HCT116 (cell line): ENCODE results near the gene SUPT6H. TPM values are rescaled to one million over a fixed set of nuclear protein-coding genes. Genes with fewer than 3 reads are reported as not detected.

ENCODE experiments used
- ATAC-seq: fragments of 200-7000 bp; cut with Tn5 transposase; 2 replicates; pipeline ENCODE4 v1.9.1; 2020; ENCODE audit warnings: mild to moderate bottlenecking, moderate library complexity
- BruUV-seq: library from RNA; stranded (reverse); fragments of 400-500 nt; replicated peaks from 2 replicates; lab custom pipeline; 2021; lab: Mats Ljungman, UMichigan
- CTCF ChIA-PET: fragments of 300-600 bp; sonication (Branson Sonifier 250); formaldehyde crosslinking; loops from one replicate; lab custom pipeline; 2021; ENCODE audit warnings: antibody characterized with exemption; lab: Charles Lee
- POLR2A ChIA-PET: fragments of 300-600, 350-600 bp; sonication (Branson Sonifier 250); formaldehyde crosslinking; loops from one replicate; lab custom pipeline; 2021; ENCODE audit warnings: antibody characterized with exemption; lab: Charles Lee
- RAD21 ChIA-PET, 2 experiments: fragments of 300-600 bp; sonication (Branson Sonifier 250); formaldehyde crosslinking; loops; one replicate each; lab custom pipeline; 2023; ENCODE audit warnings: low total read pairs in 2 of 2; ENCODE audit not compliant: uncharacterized antibody in 2 of 2, unreplicated experiment in 2 of 2, low non-redundant PET in 1 of 2; lab: Charles Lee
- DNase-seq: peaks from one replicate; pipeline ENCODE4 v3.0.0-alpha.2; 2010; ENCODE audit warnings: low read depth, low spot score
- H2AFZ ChIP-seq: fragments of 200-600 bp; shearing (Covaris generic), sonication (generic); 2 replicates; pipeline ENCODE4 v1.6.1; 2017; ENCODE audit warnings: low read depth, mixed run types, mixed read lengths, antibody characterized with exemption, low read length; ENCODE audit not compliant: poor library complexity, severe bottlenecking
- H3K27ac ChIP-seq: 2 replicates; pipeline ENCODE4 v1.5.1; 2012; ENCODE audit warnings: low read depth, low read length
- H3K27me3 ChIP-seq: fragments of 200-600 bp; sonication (generic); 2 replicates; pipeline ENCODE4 v1.6.1; 2016; ENCODE audit warnings: mixed run types, low read length, mixed read lengths; ENCODE audit not compliant: insufficient read depth
- H3K36me3 ChIP-seq, 2 experiments: fragments of 200-500 bp in 1 of 2; fragments of 200-600 bp in 1 of 2; sonication (Bioruptor generic) in 1 of 2; sonication (generic) in 1 of 2; 2 replicates each; pipeline versions ENCODE4 v1.5.1 to v1.6.1; 2014 to 2016; ENCODE audit warnings: low read length in 2 of 2, inconsistent platforms in 1 of 2, mixed read lengths in 1 of 2, mixed run types in 1 of 2; ENCODE audit not compliant: insufficient read depth in 2 of 2, control insufficient read depth in 1 of 2
- H3K4me1 ChIP-seq, 2 experiments: fragments of 200-600 bp in 1 of 2; sonication (generic) in 1 of 2; 2 replicates each; pipeline versions ENCODE4 v1.5.1 to v1.6.1; 2012 to 2017; ENCODE audit warnings: low read length in 2 of 2, inconsistent platforms in 1 of 2, mild to moderate bottlenecking in 1 of 2, mixed read lengths in 1 of 2, mixed run types in 1 of 2, moderate library complexity in 1 of 2; ENCODE audit not compliant: insufficient read depth in 2 of 2, control insufficient read depth in 1 of 2
- H3K4me2 ChIP-seq: fragments of 200-600 bp; sonication (generic); 2 replicates; pipeline ENCODE4 v1.6.1; 2017; ENCODE audit warnings: mixed run types, low read length, mixed read lengths
- H3K4me3 ChIP-seq, 2 experiments: fragments of 200-600 bp in 1 of 2; sonication (generic) in 1 of 2; replicated peaks in 1 of 2; 2 replicates each; pipeline ENCODE4 v1.5.1; 2011 to 2016; ENCODE audit warnings: low read length in 2 of 2, control low read depth in 1 of 2, low read depth in 1 of 2, mild to moderate bottlenecking in 1 of 2, mixed read lengths in 1 of 2, mixed run types in 1 of 2
- H3K79me2 ChIP-seq: fragments of 200-600 bp; sonication (generic); 2 replicates; pipeline ENCODE4 v1.6.1; 2017; ENCODE audit warnings: mild to moderate bottlenecking, mixed run types, low read length, moderate library complexity, mixed read lengths; ENCODE audit not compliant: insufficient read depth
- H3K9ac ChIP-seq: fragments of 200-600 bp; sonication (generic); 2 replicates; pipeline ENCODE4 v1.6.1; 2016; ENCODE audit warnings: low read length, mixed read lengths
- H3K9me2 ChIP-seq: fragments of 200-600 bp; sonication (generic), shearing (Covaris generic); 2 replicates; pipeline ENCODE4 v1.6.1; 2017; ENCODE audit warnings: mixed run types, mild to moderate bottlenecking, moderate library complexity; ENCODE audit not compliant: insufficient read depth
- H3K9me3 ChIP-seq, 2 experiments: fragments of 200-500 bp in 1 of 2; fragments of 200-600 bp in 1 of 2; sonication (Bioruptor generic) in 1 of 2; sonication (generic) in 1 of 2; 2 replicates each; pipeline ENCODE4 v1.6.1; 2014 to 2017; ENCODE audit warnings: low read length in 2 of 2, mixed read lengths in 2 of 2, inconsistent platforms in 1 of 2, low read depth in 1 of 2, mild to moderate bottlenecking in 1 of 2, mixed run types in 1 of 2, moderate library complexity in 1 of 2; ENCODE audit not compliant: control insufficient read depth in 1 of 2, insufficient read depth in 1 of 2
- H4K20me1 ChIP-seq: fragments of 200-600 bp; sonication (generic), shearing (Covaris generic); 2 replicates; pipeline ENCODE4 v1.6.1; 2017; ENCODE audit warnings: mixed run types, mild to moderate bottlenecking, moderate library complexity; ENCODE audit not compliant: insufficient read depth
- CBX3 ChIP-seq: IDR thresholded peaks from 2 replicates; pipeline ENCODE4 v1.6.1; 2012; ENCODE audit warnings: low read depth
- CEBPB ChIP-seq: IDR thresholded peaks from 2 replicates; pipeline ENCODE4 v1.6.1; 2012; ENCODE audit warnings: low read depth
- EGR1 ChIP-seq: IDR thresholded peaks from 2 replicates; pipeline ENCODE4 v1.6.1; 2012; ENCODE audit warnings: low read depth
- ELF1 ChIP-seq: IDR thresholded peaks from 2 replicates; pipeline ENCODE4 v1.6.1; 2012; ENCODE audit warnings: low read depth, borderline replicate concordance
- EZH2 ChIP-seq: fragments of 200-600 bp; sonication (generic); IDR thresholded peaks from 2 replicates; pipeline ENCODE4 v1.6.1; 2017; ENCODE audit warnings: antibody characterized with exemption, mixed run types
- EZH2phosphoT487 ChIP-seq: fragments of 200-600 bp; IDR thresholded peaks from 2 replicates; pipeline ENCODE4 v1.6.1; 2018; ENCODE audit warnings: antibody characterized with exemption, borderline replicate concordance
- FOSL1 ChIP-seq: IDR thresholded peaks from 2 replicates; pipeline ENCODE4 v1.6.1; 2012; ENCODE audit warnings: low read depth
- JUND ChIP-seq: IDR thresholded peaks from 2 replicates; pipeline ENCODE4 v1.6.1; 2012
- POLR2A ChIP-seq: IDR thresholded peaks from 2 replicates; pipeline ENCODE4 v1.7.0; 2011; ENCODE audit warnings: borderline replicate concordance; ENCODE audit not compliant: insufficient read depth, insufficient read length; ENCODE audit errors: extremely low read depth
- POLR2AphosphoS5 ChIP-seq: IDR thresholded peaks from 2 replicates; pipeline ENCODE4 v1.6.1; 2011; ENCODE audit warnings: mild to moderate bottlenecking, low read depth, low read length, moderate library complexity
- REST ChIP-seq: IDR thresholded peaks from 2 replicates; pipeline ENCODE4 v1.6.1; 2012; ENCODE audit warnings: low read depth
- SIN3A ChIP-seq: IDR thresholded peaks from 2 replicates; pipeline ENCODE4 v1.6.1; 2012; ENCODE audit warnings: low read depth
- SP1 ChIP-seq: IDR thresholded peaks from 2 replicates; pipeline ENCODE4 v1.6.1; 2012; ENCODE audit warnings: low read depth
- TCF7L2 ChIP-seq: IDR thresholded peaks from 2 replicates; pipeline ENCODE4 v1.7.0; 2011; ENCODE audit warnings: borderline replicate concordance, inconsistent platforms; ENCODE audit not compliant: insufficient read depth, insufficient read length; ENCODE audit errors: extremely low read depth
- ZBTB33 ChIP-seq: IDR thresholded peaks from 2 replicates; pipeline ENCODE4 v1.6.1; 2011; ENCODE audit warnings: mild to moderate bottlenecking, low read length, moderate library complexity; ENCODE audit not compliant: insufficient replicate concordance; ENCODE audit errors: extremely low read depth
- ZFX ChIP-seq: fragments of 450-650 bp; IDR thresholded peaks from 2 replicates; pipeline ENCODE4 v1.6.1; 2017
- ZNF274 ChIP-seq: fragments of 200-500 bp; sonication (Bioruptor generic); IDR thresholded peaks from 2 replicates; pipeline ENCODE4 v1.6.1; 2014; ENCODE audit warnings: mild to moderate bottlenecking, low read depth, low read length, inconsistent platforms
- intact Hi-C: fragments of 100-400 bp; cut with micrococcal nuclease; formaldehyde crosslinking; loops from 2 replicates; pipeline ENCODE4 v1.10.0; 2022
- total RNA-seq: library from RNA; stranded (reverse); gene quantifications from one replicate; pipeline ENCODE4 v1.2.1, GENCODE V29; 2021; ENCODE audit not compliant: unreplicated experiment

Gene SUPT6H
- total RNA-seq, 1 experiment from 2014 or later, result 62.1 TPM

GRCh38 chr17:28616281-28616680 is 45.7 kb upstream of the SUPT6H start:
- H3K27ac ChIP-seq, result no peak overlapping the region
- no peak for TF ChIP-seq EZH2phosphoT487
- TF ChIP-seq ZFX, result no peak
- no peak for TF ChIP-seq TCF7L2
- TF ChIP-seq ELF1, result no peak
- TF ChIP-seq JUND, result no peak
- no peak for TF ChIP-seq EGR1
- TF ChIP-seq CEBPB, result no peak
- TF ChIP-seq CBX3, result no peak
- TF ChIP-seq SIN3A, result no peak
- no peak for TF ChIP-seq POLR2AphosphoS5
- no peak for TF ChIP-seq FOSL1
- TF ChIP-seq, all 23 proteins: peak for 0
- H3K9ac ChIP-seq, result no peak overlapping the region
- H3K4me2 ChIP-seq, result no peak overlapping the region
- CTCF ChIA-PET, result no interaction called here
- peaks cover 66 to 75% of the 10 kb centered on the region in 2 experiments for H3K36me3 ChIP-seq
- DNase-seq (no peak), ATAC-seq (no peak)
- no peaks in the 10 kb centered on the region for H3K9me2 ChIP-seq
- no peaks in the 10 kb centered on the region for H3K9me3 ChIP-seq
- H3K79me2 ChIP-seq, result no peaks in the 10 kb centered on the region
- intact Hi-C loops, result no loop called here
- H2AFZ ChIP-seq, result no peak overlapping the region
- RAD21 ChIA-PET, result no interaction called here
- no peaks in the 10 kb centered on the region for H3K4me1 ChIP-seq
- H4K20me1 ChIP-seq, result no peaks in the 10 kb centered on the region
- H3K4me3 ChIP-seq, result no peak overlapping the region
- no TSS peak for BruUV-seq
- H3K27me3 ChIP-seq, result no peaks in the 10 kb centered on the region
- POLR2A ChIA-PET, result interaction anchor here (0.6 kb wide), 1 partner anchor 11 kb away, joined by 3 read pairs; no protein-coding TSS in a partner anchor

GRCh38 chr17:28618464-28618863 is 43.5 kb upstream of the SUPT6H start:
- POLR2A ChIA-PET, result interaction anchor here (1.3 kb wide), 1 partner anchor 9 kb away, joined by 4 read pairs; no protein-coding TSS in a partner anchor
- Histone ChIP-seq H4K20me1 (no peaks in the 10 kb centered on the region), H3K4me2 (no peak overlapping the region), H3K27ac (no peak overlapping the region), H3K79me2 (no peaks in the 10 kb centered on the region), H3K4me3 (no peak overlapping the region), H3K9ac (no peak overlapping the region), H3K9me3 (no peaks in the 10 kb centered on the region), H3K9me2 (no peaks in the 10 kb centered on the region), H3K27me3 (no peaks in the 10 kb centered on the region), H3K36me3 (peaks cover 78 to 86% of the 10 kb centered on the region in 2 experiments), H2AFZ (no peak overlapping the region), H3K4me1 (no peaks in the 10 kb centered on the region)
- RAD21 ChIA-PET, result no interaction called here
- ATAC-seq (no peak), DNase-seq (no peak)
- BruUV-seq, result no TSS peak
- CTCF ChIA-PET, result interaction anchor here (1.0 kb wide), 1 partner anchor 9 kb away, joined by 3 read pairs; no protein-coding TSS in a partner anchor
- intact Hi-C loops, result no loop called here
- TF ChIP-seq CEBPB, result no peak
- no peak for TF ChIP-seq FOSL1
- no peak for TF ChIP-seq ZNF274
- TF ChIP-seq EZH2, result no peak
- TF ChIP-seq SP1, result no peak
- no peak for TF ChIP-seq POLR2A
- no peak for TF ChIP-seq ZBTB33
- TF ChIP-seq TCF7L2, result no peak
- TF ChIP-seq REST, result no peak
